BLaER1 (cell line): ENCODE data around the gene P3H3.
A peak's percentile ranks its signal among the peaks of the same experiment; 100 is the strongest.

Experiments
- H3K27ac ChIP-seq: shearing (Covaris generic); formaldehyde crosslinking; 2 replicates; pipeline ENCODE4 v1.8.1; 2022
- H3K27me3 ChIP-seq: shearing (Covaris generic); formaldehyde crosslinking; 2 replicates; pipeline ENCODE4 v1.8.1; 2022
- H3K36me3 ChIP-seq: shearing (Covaris generic); formaldehyde crosslinking; 2 replicates; pipeline ENCODE4 v1.8.1; 2022
- H3K4me1 ChIP-seq: shearing (Covaris generic); formaldehyde crosslinking; 2 replicates; pipeline ENCODE4 v1.8.1; 2022
- H3K4me2 ChIP-seq: shearing (Covaris generic); formaldehyde crosslinking; 2 replicates; pipeline ENCODE4 v1.8.1; 2022
- H3K4me3 ChIP-seq: shearing (Covaris generic); formaldehyde crosslinking; 2 replicates; pipeline ENCODE4 v1.8.1; 2022
- H3K9ac ChIP-seq: shearing (Covaris generic); formaldehyde crosslinking; 2 replicates; pipeline ENCODE4 v1.8.1; 2022
- H3K9me3 ChIP-seq: shearing (Covaris generic); formaldehyde crosslinking; 2 replicates; pipeline ENCODE4 v1.8.1; 2022
- H4K20me1 ChIP-seq: shearing (Covaris generic); formaldehyde crosslinking; 2 replicates; pipeline ENCODE4 v1.8.1; 2022
- Cebpa-rat ChIP-seq: shearing (Covaris generic); IDR thresholded peaks from 2 replicates; pipeline ENCODE4 v1.8.1; 2022

The P3H3 gene

DNA sequence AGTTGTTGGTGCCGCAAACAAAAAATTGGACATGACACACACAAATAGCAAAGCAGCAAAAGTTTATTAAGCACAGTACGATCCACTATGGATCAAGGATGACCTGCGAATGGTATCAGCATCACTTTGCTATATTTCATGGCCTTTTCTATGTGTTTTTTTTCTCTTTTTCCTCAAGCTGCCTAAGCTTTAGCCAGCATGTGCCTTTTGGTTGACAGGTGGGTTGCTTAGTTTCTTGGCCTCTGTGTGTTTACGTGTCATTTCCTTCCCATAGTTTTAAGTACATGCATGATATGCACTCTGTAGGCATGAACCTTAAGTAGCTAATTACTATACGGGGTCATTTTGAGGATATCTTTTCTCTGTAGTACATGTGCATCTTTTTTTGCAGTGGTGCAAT is 29.1 kb upstream of the P3H3 start:
- Histone ChIP-seq H3K27me3 (peaks cover 63% of the 10 kb centered on the region), H3K27ac (no peak overlapping the region), H4K20me1 (peaks cover 9% of the 10 kb centered on the region; the same call in 1 of the 2 replicates), H3K9me3 (no peaks in the 10 kb centered on the region; the same call in 1 of the 2 replicates), H3K36me3 (no peaks in the 10 kb centered on the region), H3K4me2 (no peak overlapping the region), H3K4me1 (no peaks in the 10 kb centered on the region), H3K9ac (no peak overlapping the region), H3K4me3 (no peak overlapping the region)
- TF ChIP-seq Cebpa-rat = no peak

DNA sequence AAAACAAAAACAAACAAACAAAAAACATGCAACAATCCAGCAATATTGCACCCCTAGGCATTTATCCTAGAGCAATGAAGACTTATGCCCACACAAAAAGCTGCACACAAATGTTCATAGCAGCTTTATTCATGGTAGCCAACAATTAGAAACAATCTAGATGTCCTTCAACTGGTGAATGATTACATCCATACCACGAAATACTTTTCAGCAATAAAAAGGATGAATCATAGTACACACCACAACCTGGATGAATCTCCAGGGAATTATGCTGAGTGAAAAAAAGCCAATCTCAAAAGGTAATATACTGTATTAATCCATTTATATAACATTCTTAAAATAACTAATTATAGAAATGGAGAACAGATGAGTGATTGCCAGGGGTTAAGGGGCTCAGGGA is 21.0 kb upstream of the P3H3 start:
- no peaks in the 10 kb centered on the region; the same call in 1 of the 2 replicates for H3K9me3 ChIP-seq
- H3K4me3 ChIP-seq = no peak overlapping the region
- TF ChIP-seq Cebpa-rat = no peak
- no peak overlapping the region for H3K9ac ChIP-seq
- H3K36me3 ChIP-seq = no peaks in the 10 kb centered on the region
- H3K27ac ChIP-seq = no peak overlapping the region
- H3K4me2 ChIP-seq = no peak overlapping the region
- peaks cover under 1% of the 10 kb centered on the region; the same call in 1 of the 2 replicates for H3K4me1 ChIP-seq
- H3K27me3 ChIP-seq = peaks cover 14% of the 10 kb centered on the region; the same call in 1 of the 2 replicates
- H4K20me1 ChIP-seq = no peaks in the 10 kb centered on the region

- Histone ChIP-seq H4K20me1 (no peaks in the 10 kb centered on the region; the same call in 1 of the 2 replicates), H3K27me3 (peaks cover 21% of the 10 kb centered on the region; the same call in 1 of the 2 replicates), H3K9me3 (no peaks in the 10 kb centered on the region; the same call in 1 of the 2 replicates), H3K4me2 (no peak overlapping the region), H3K9ac (no peak overlapping the region), H3K36me3 (no peaks in the 10 kb centered on the region), H3K4me3 (no peak overlapping the region), H3K4me1 (peaks cover 8% of the 10 kb centered on the region; the same call in 1 of the 2 replicates), H3K27ac (no peak overlapping the region)
- TF ChIP-seq Cebpa-rat = no peak
Observed at GRCh38 chr12:6809056-6809455, 19.2 kb upstream of the P3H3 start.

GRCh38 chr12:6810758-6811157 is 17.4 kb upstream of the P3H3 start:
- no peak overlapping the region for H3K27ac ChIP-seq
- no peaks in the 10 kb centered on the region for H3K9me3 ChIP-seq
- H3K9ac ChIP-seq = no peak overlapping the region
- no peaks in the 10 kb centered on the region for H3K36me3 ChIP-seq
- no peak overlapping the region for H3K4me2 ChIP-seq
- no peaks in the 10 kb centered on the region; the same call in 1 of the 2 replicates for H4K20me1 ChIP-seq
- TF ChIP-seq Cebpa-rat = no peak
- peaks cover 18% of the 10 kb centered on the region for H3K4me1 ChIP-seq
- H3K4me3 ChIP-seq = no peak overlapping the region
- H3K27me3 ChIP-seq = peaks cover 37% of the 10 kb centered on the region

GRCh38 chr12:6813363-6813762 is 14.8 kb upstream of the P3H3 start:
- Histone ChIP-seq H3K27me3 (peaks cover 44% of the 10 kb centered on the region), H3K4me2 (no peak overlapping the region), H3K9me3 (no peaks in the 10 kb centered on the region), H3K9ac (no peak overlapping the region), H3K27ac (no peak overlapping the region), H3K4me1 (peaks cover 18% of the 10 kb centered on the region), H4K20me1 (no peaks in the 10 kb centered on the region; the same call in 1 of the 2 replicates), H3K36me3 (no peaks in the 10 kb centered on the region), H3K4me3 (no peak overlapping the region)
- no peak for TF ChIP-seq Cebpa-rat

GRCh38 chr12:6816598-6816997 is 11.6 kb upstream of the P3H3 start:
- Histone ChIP-seq H3K4me3 (no peak overlapping the region), H3K9me3 (no peaks in the 10 kb centered on the region), H3K9ac (no peak overlapping the region), H3K4me1 (peaks cover 24% of the 10 kb centered on the region), H4K20me1 (no peaks in the 10 kb centered on the region; the same call in 1 of the 2 replicates), H3K36me3 (no peaks in the 10 kb centered on the region), H3K27ac (no peak overlapping the region), H3K27me3 (peaks cover 65% of the 10 kb centered on the region), H3K4me2 (peak overlapping the region; percentile 2; the same call in 1 of the 2 replicates)
- TF ChIP-seq Cebpa-rat = no peak

GRCh38 chr12:6817098-6817497 is 11.1 kb upstream of the P3H3 start:
- TF ChIP-seq Cebpa-rat = no peak
- Histone ChIP-seq H3K4me1 (peaks cover 28% of the 10 kb centered on the region), H3K9ac (no peak overlapping the region)

GRCh38 chr12:6817662-6818157 is 10.5 kb upstream of the P3H3 start:
- H3K4me3 ChIP-seq = no peak overlapping the region
- no peak overlapping the region for H3K9ac ChIP-seq
- H4K20me1 ChIP-seq = peaks cover 6% of the 10 kb centered on the region; the same call in 1 of the 2 replicates
- no peaks in the 10 kb centered on the region for H3K9me3 ChIP-seq
- H3K27ac ChIP-seq = no peak overlapping the region
- no peaks in the 10 kb centered on the region for H3K36me3 ChIP-seq
- H3K4me2 ChIP-seq = no peak overlapping the region
- peaks cover 72% of the 10 kb centered on the region for H3K27me3 ChIP-seq
- TF ChIP-seq Cebpa-rat = no peak
- H3K4me1 ChIP-seq = peaks cover 22% of the 10 kb centered on the region

More at GRCh38 chr12:6817098-6817497, 11.1 kb upstream of the P3H3 start:
- H3K4me2 ChIP-seq = no peak overlapping the region
- peaks cover 3% of the 10 kb centered on the region; the same call in 1 of the 2 replicates for H4K20me1 ChIP-seq
- H3K27me3 ChIP-seq = peaks cover 66% of the 10 kb centered on the region
- no peak overlapping the region for H3K4me3 ChIP-seq
- H3K27ac ChIP-seq = no peak overlapping the region
- H3K9me3 ChIP-seq = no peaks in the 10 kb centered on the region
- no peaks in the 10 kb centered on the region for H3K36me3 ChIP-seq

DNA sequence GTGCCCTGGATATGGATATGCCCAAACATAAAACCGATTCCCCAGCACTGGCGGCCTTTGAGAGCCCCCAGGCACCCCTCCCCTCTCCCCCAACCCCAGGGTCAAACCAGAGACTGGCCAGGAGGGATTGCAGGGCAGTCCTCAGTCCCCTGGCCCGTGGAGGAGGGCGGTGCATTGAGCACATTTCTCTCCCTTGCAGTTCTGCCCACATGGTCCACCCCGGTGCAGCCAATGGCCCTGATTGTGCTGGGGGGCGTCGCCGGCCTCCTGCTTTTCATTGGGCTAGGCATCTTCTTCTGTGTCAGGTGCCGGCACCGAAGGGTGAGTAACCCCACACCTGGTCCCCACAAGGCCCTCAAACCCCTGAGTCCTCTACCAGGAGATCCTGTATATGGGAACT is 10.0 kb upstream of the P3H3 start:
- Histone ChIP-seq H3K9me3 (no peaks in the 10 kb centered on the region), H3K9ac (no peak overlapping the region), H3K36me3 (no peaks in the 10 kb centered on the region), H3K4me3 (no peak overlapping the region), H3K4me2 (no peak overlapping the region), H4K20me1 (peaks cover 11% of the 10 kb centered on the region; the same call in 1 of the 2 replicates), H3K27ac (no peak overlapping the region), H3K27me3 (peaks cover 77% of the 10 kb centered on the region), H3K4me1 (peaks cover 20% of the 10 kb centered on the region)
- no peak for TF ChIP-seq Cebpa-rat

GRCh38 chr12:6818645-6819044 is 9.6 kb upstream of the P3H3 start:
- H3K27ac ChIP-seq = no peak overlapping the region
- no peaks in the 10 kb centered on the region for H3K9me3 ChIP-seq
- H3K9ac ChIP-seq = no peak overlapping the region
- no peak overlapping the region for H3K4me3 ChIP-seq
- peaks cover 78% of the 10 kb centered on the region for H3K27me3 ChIP-seq
- peaks cover 15% of the 10 kb centered on the region; the same call in 1 of the 2 replicates for H4K20me1 ChIP-seq
- peaks cover 20% of the 10 kb centered on the region for H3K4me1 ChIP-seq
- no peak for TF ChIP-seq Cebpa-rat
- no peak overlapping the region for H3K4me2 ChIP-seq
- no peaks in the 10 kb centered on the region for H3K36me3 ChIP-seq
